Gastrocnemius medialis (tissue), 4 donors: ENCODE results near the gene FAM162A. TPM values are rescaled to one million over a fixed set of nuclear protein-coding genes. Genes with fewer than 3 reads are reported as not detected.

Source experiments
- ATAC-seq, 2 donors: fragments of 150-250 bp; one replicate each; pipeline ENCODE4 v1.9.1; 2016
- DNase-seq, 2 donors: peaks; one replicate each; pipeline ENCODE4 v3.0.0-alpha.2; 2019
- H3K27ac ChIP-seq, 4 donors: fragments of 200-600 bp; sonication (generic); 1 replicate in 1 of 4; 2 replicates in 3 of 4; pipeline ENCODE4 v1.5.1; 2016 to 2018; ENCODE audit warnings: mild to moderate bottlenecking in 2 of 4, moderate library complexity in 1 of 4
- H3K27me3 ChIP-seq, 3 donors: fragments of 200-600 bp; sonication (generic) in 2 of 3; 1 replicate in 1 of 3; 2 replicates in 2 of 3; pipeline versions ENCODE4 v1.5.1 to v1.6.0; 2016 to 2019; ENCODE audit warnings: mild to moderate bottlenecking in 1 of 3, moderate library complexity in 1 of 3
- H3K36me3 ChIP-seq, 2 donors: fragments of 200-600 bp; sonication (generic) in 1 of 2; one replicate each; pipeline ENCODE4 v1.5.1; 2017 to 2018
- H3K4me1 ChIP-seq, 2 donors: fragments of 200-600 bp; sonication (generic) in 1 of 2; one replicate each; pipeline ENCODE4 v1.5.1; 2016 to 2017; ENCODE audit warnings: mild to moderate bottlenecking in 2 of 2
- H3K4me3 ChIP-seq, 4 donors: fragments of 200-600 bp; sonication (generic) in 3 of 4; 1 replicate in 1 of 4; 2 replicates in 3 of 4; pipeline ENCODE4 v1.5.1; 2016 to 2019; ENCODE audit warnings: mild to moderate bottlenecking in 2 of 4
- H3K9me3 ChIP-seq, 3 donors: fragments of 200-600 bp; sonication (generic) in 2 of 3; 1 replicate in 1 of 3; 2 replicates in 2 of 3; pipeline ENCODE4 v1.5.1; 2016 to 2019
- POLR2A ChIP-seq, 2 donors: fragments of 450-650 bp; IDR thresholded peaks; one replicate each; pipeline ENCODE4 v1.6.1; 2017; ENCODE audit warnings: antibody characterized with exemption in 2 of 2, mild to moderate bottlenecking in 2 of 2, moderate library complexity in 2 of 2
- in situ Hi-C, 4 donors: fragments of 200-750 bp; cut with MboI; loops; one replicate each; pipeline versions ENCODE4 v1.15.0 to v1.8.0; 2017; ENCODE audit warnings: low sequenced_read_pairs in 4 of 4
- intact Hi-C: fragments of 100-400 bp; cut with DNase I; formaldehyde crosslinking; loops from one replicate; pipeline ENCODE4 v1.15.1; 2023; ENCODE audit warnings: low total_unique reads
- total RNA-seq, 4 donors: library from RNA; depleted of rRNA; stranded (reverse); fragments of >200 nt; gene quantifications; one replicate each; pipeline versions ENCODE4 v1.1.0 to v1.2.3, GENCODE V29; 2016
- TF ChIP-seq, protein P1 (sequence below), 5 experiments: fragments of 450-650 bp in 3 of 5; fragments of 200-600 bp in 2 of 5; sonication (generic) in 2 of 5; IDR thresholded peaks in 4 of 5; conservative IDR thresholded peaks in 1 of 5; 1 replicate in 4 of 5; 2 replicates in 1 of 5; pipeline ENCODE4 v1.5.1; 2016 to 2019; ENCODE audit warnings: antibody characterized with exemption in 5 of 5, mild to moderate bottlenecking in 3 of 5, moderate library complexity in 3 of 5

The FAM162A gene
- total RNA-seq, 4 donors from 2014 or later: 18.8 to 52.4 (median 43.3) TPM

- intact Hi-C loops (no loop called here), in situ Hi-C loops (loop anchor here in 2 of 4 donors (10.0 kb wide), 2 partner anchors 90 to 100 kb away; partner anchors contain the start of gene KPNA1 (in 1 of the 2))
- no peaks in the 10 kb centered on the region for H3K9me3 ChIP-seq
- H3K27me3 ChIP-seq: no peaks in the 10 kb centered on the region
- TF ChIP-seq, protein P1, sequence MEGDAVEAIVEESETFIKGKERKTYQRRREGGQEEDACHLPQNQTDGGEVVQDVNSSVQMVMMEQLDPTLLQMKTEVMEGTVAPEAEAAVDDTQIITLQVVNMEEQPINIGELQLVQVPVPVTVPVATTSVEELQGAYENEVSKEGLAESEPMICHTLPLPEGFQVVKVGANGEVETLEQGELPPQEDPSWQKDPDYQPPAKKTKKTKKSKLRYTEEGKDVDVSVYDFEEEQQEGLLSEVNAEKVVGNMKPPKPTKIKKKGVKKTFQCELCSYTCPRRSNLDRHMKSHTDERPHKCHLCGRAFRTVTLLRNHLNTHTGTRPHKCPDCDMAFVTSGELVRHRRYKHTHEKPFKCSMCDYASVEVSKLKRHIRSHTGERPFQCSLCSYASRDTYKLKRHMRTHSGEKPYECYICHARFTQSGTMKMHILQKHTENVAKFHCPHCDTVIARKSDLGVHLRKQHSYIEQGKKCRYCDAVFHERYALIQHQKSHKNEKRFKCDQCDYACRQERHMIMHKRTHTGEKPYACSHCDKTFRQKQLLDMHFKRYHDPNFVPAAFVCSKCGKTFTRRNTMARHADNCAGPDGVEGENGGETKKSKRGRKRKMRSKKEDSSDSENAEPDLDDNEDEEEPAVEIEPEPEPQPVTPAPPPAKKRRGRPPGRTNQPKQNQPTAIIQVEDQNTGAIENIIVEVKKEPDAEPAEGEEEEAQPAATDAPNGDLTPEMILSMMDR (IDR thresholded peaks at IDR 0.05 in 4 of 5, conservative IDR thresholded peaks at IDR 0.05 in 1 of 5): no peak
- no peak for TF ChIP-seq POLR2A (IDR thresholded peaks at IDR 0.05)
- peaks cover 0 to 12% of the 10 kb centered on the region in 2 donors for H3K36me3 ChIP-seq
- no peak for DNase-seq
- H3K4me1 ChIP-seq: peaks cover 35 to 40% of the 10 kb centered on the region in 2 donors
- H3K27ac ChIP-seq: peak overlapping the region in 2 of 4 donors; percentile 91 to 98
- no peak for ATAC-seq
- no peak overlapping the region for H3K4me3 ChIP-seq
These were observed 30.4 kb downstream of the FAM162A start for GRCh38 chr3:122414391-122414790.

- ATAC-seq (peak; percentile 46 to 49), DNase-seq (peak; percentile 47 to 69)
- intact Hi-C loops: no loop called here
- in situ Hi-C loops: loop anchor here in 2 of 4 donors (10.0 kb wide), 2 partner anchors 90 to 100 kb away; partner anchors contain the start of gene KPNA1 (in 1 of the 2)
- TF ChIP-seq POLR2A (IDR thresholded peaks at IDR 0.05): no peak
- Histone ChIP-seq H3K27ac (peak overlapping the region; percentile 88 to 98 (median 91)), H3K4me3 (peak overlapping the region; percentile 76 to 97 (median 77)), H3K9me3 (no peaks in the 10 kb centered on the region), H3K4me1 (peaks cover 35 to 43% of the 10 kb centered on the region in 2 donors), H3K27me3 (no peaks in the 10 kb centered on the region), H3K36me3 (peaks cover 0 to 6% of the 10 kb centered on the region in 2 donors)
These were observed 31.2 kb downstream of the FAM162A start for GRCh38 chr3:122415104-122415744.

DNA sequence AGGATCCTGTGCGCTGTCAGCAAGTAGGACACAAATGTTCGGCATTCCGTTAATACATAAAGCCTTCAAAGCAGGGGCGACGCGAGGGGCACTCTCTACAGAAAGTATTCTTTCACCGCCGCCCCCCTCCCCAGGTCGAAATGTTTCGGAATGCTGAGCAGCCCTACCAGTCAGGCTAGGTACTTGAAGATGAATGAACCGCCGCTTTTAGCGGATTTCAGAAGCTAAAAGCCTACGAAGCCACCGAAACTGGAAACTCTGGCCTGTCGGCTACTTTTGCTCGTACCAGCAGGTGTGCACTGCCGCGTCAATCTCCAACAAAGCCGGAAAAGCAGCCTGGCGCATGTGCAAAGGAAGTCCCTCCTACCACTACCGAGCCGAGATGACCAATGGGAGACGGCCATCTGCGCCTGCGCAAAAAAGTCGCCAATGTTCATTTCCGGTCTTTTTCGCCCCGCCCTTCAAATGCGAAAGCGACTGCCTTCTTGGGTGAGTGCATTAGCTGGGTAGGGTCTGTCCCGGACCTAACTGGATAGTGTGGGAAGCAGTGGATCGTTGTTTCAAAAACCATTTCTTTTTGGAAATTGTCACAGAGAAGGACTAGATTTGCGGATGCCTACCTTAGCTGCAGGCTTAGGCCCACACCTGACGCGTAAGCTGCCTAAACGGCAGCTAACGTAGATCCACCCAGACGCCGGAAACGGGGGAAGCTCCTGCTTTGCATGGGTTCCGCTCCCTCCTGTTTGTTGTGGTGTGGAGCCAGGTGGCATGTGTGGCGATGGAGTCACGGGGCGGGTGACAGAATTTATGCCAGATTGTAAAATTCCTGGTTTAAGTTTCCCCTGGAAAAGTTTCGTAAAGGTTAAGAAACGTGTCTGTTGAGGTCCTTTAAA, 32.0 kb downstream of the FAM162A start, which contains the start of gene WDR5B:
Gene WDR5B, minus strand, starts transcription at position 301 of the 893 bp plus-strand sequence. CDS start 534 bp downstream, outside the sequence.
- Histone ChIP-seq H3K4me3 (peak within 1 kb of the TSS; percentile 76 to 97 (median 77)), H3K4me1 (peaks cover 35 to 43% of the 10 kb centered on the region in 2 donors), H3K27me3 (no peaks in the 10 kb centered on the region), H3K36me3 (peaks cover 0 to under 1% of the 10 kb centered on the region in 2 donors), H3K9me3 (no peaks in the 10 kb centered on the region), H3K27ac (peak within 1 kb of the TSS; percentile 88 to 98 (median 91))
- DNase-seq: peak; percentile 97 to 98
- intact Hi-C loops: loop anchor here (1.0 kb wide), 3 partner anchors 32 to 377 kb away; partner anchors contain the start of genes FAM162A, HSPBAP1 and KPNA1
- in situ Hi-C loops: loop anchor here in 2 of 4 donors (10.0 kb wide), 2 partner anchors 89 to 99 kb away; partner anchors contain the start of gene KPNA1 (in 1 of the 2)
- peak; percentile 90 to 93 for TF ChIP-seq POLR2A (IDR thresholded peaks at IDR 0.05)
- TF ChIP-seq, protein P1 (IDR thresholded peaks at IDR 0.05 in 4 of 5, conservative IDR thresholded peaks at IDR 0.05 in 1 of 5): peak in 1 of 5 experiments; percentile 15
- peak; percentile 90 for ATAC-seq

GRCh38 chr3:122416966-122417365, 33.0 kb downstream of the FAM162A start:
- Histone ChIP-seq H3K4me3 (peak overlapping the region; percentile 76 to 97 (median 77)), H3K27me3 (no peaks in the 10 kb centered on the region), H3K27ac (peak overlapping the region; percentile 88 to 98 (median 91)), H3K4me1 (peaks cover 35 to 43% of the 10 kb centered on the region in 2 donors), H3K36me3 (no peaks in the 10 kb centered on the region), H3K9me3 (no peaks in the 10 kb centered on the region)
- TF ChIP-seq POLR2A (IDR thresholded peaks at IDR 0.05): peak in 1 of 2 donors; percentile 33
- TF ChIP-seq, protein P1 (IDR thresholded peaks at IDR 0.05 in 4 of 5, conservative IDR thresholded peaks at IDR 0.05 in 1 of 5): no peak
- in situ Hi-C loops (loop anchor here in 2 of 4 donors (10.0 kb wide), 2 partner anchors 88 to 98 kb away; partner anchors contain the start of gene KPNA1 (in 1 of the 2)), intact Hi-C loops (loop anchor here (1.0 kb wide), 3 partner anchors 33 to 376 kb away; partner anchors contain the start of genes FAM162A, HSPBAP1 and KPNA1)
- peak; percentile 26 to 67 for DNase-seq
- ATAC-seq: peak; percentile 16 to 24
